HEK293 (cell line): ENCODE data around the gene PPM1N.

ENCODE experiments used
- CTCF ChIA-PET: fragments of 350-600 bp; formaldehyde crosslinking; extraction: SDS; loops from one replicate; lab custom pipeline; 2021; ENCODE audit warnings: antibody characterized with exemption; lab: Yijun Ruan, JAX
- POLR2A ChIA-PET: fragments of 300-600 bp; formaldehyde crosslinking; extraction: SDS; loops from one replicate; lab custom pipeline; 2020; ENCODE audit warnings: antibody characterized with exemption, inconsistent platforms; lab: Yijun Ruan, JAX
- H3K27ac ChIP-seq: fragments of 200-500 bp; sonication (Bioruptor generic); 2 replicates; pipeline ENCODE4 v1.5.1; 2014; ENCODE audit warnings: low read depth, low read length, control low read depth, inconsistent platforms; ENCODE audit errors: extremely low read depth
- H3K36me3 ChIP-seq, 2 experiments: fragments of 200-500 bp in 1 of 2; sonication (Bioruptor generic) in 1 of 2; 1 replicate in 1 of 2; 2 replicates in 1 of 2; pipeline ENCODE4 v1.5.1; 2014 to 2017; ENCODE audit warnings: inconsistent platforms in 2 of 2, low read length in 2 of 2; ENCODE audit not compliant: control insufficient read depth in 2 of 2, insufficient read depth in 1 of 2
- H3K4me1 ChIP-seq: fragments of 200-500 bp; sonication (Bioruptor generic); 2 replicates; pipeline ENCODE4 v1.5.1; 2014; ENCODE audit warnings: mild to moderate bottlenecking, low read length, inconsistent platforms; ENCODE audit not compliant: control insufficient read depth, insufficient read depth
- H3K4me3 ChIP-seq: 2 replicates; pipeline ENCODE4 v1.5.1; 2011; ENCODE audit warnings: low read depth, mild to moderate bottlenecking, control low read depth, low read length, moderate library complexity
- H3K9me3 ChIP-seq: fragments of 200-500 bp; sonication (Bioruptor generic); 2 replicates; pipeline ENCODE4 v1.5.1; 2014; ENCODE audit warnings: low read depth, low read length, inconsistent platforms; ENCODE audit not compliant: control insufficient read depth, insufficient read depth
- FEZF1 ChIP-seq: fragments of 450-650 bp; formaldehyde crosslinking; IDR thresholded peaks from 2 replicates; pipeline ENCODE4 v1.5.1; 2016; ENCODE audit warnings: missing biosample characterization, missing genetic modification characterization
- GLI2 ChIP-seq: fragments of 450-650 bp; formaldehyde crosslinking; IDR thresholded peaks from 2 replicates; pipeline ENCODE4; 2017; ENCODE audit warnings: missing biosample characterization, missing genetic modification characterization, low read depth, borderline replicate concordance
- IKZF3 ChIP-seq: fragments of 450-650 bp; IDR thresholded peaks from 2 replicates; pipeline ENCODE4 v1.5.0; 2018; ENCODE audit warnings: missing biosample characterization, mild to moderate bottlenecking, missing genetic modification characterization, moderate library complexity
- PATZ1 ChIP-seq: fragments of 450-650 bp; formaldehyde crosslinking; IDR thresholded peaks from 2 replicates; pipeline ENCODE4 v1.5.1; 2016; ENCODE audit warnings: missing biosample characterization, missing genetic modification characterization
- SCRT1 ChIP-seq: fragments of 450-650 bp; formaldehyde crosslinking; IDR thresholded peaks from 2 replicates; pipeline ENCODE4 v1.5.1; 2016; ENCODE audit warnings: missing biosample characterization, missing genetic modification characterization, borderline replicate concordance
- SP2 ChIP-seq: fragments of 450-650 bp; formaldehyde crosslinking; IDR thresholded peaks from 2 replicates; pipeline ENCODE4 v1.5.1; 2016; ENCODE audit warnings: missing biosample characterization, missing genetic modification characterization
- ZBTB1 ChIP-seq: fragments of 450-650 bp; formaldehyde crosslinking; IDR thresholded peaks from 2 replicates; pipeline ENCODE4 v1.5.1; 2016; ENCODE audit warnings: missing biosample characterization, missing genetic modification characterization
- ZBTB21 ChIP-seq: fragments of 450-650 bp; formaldehyde crosslinking; IDR thresholded peaks from 2 replicates; pipeline ENCODE4 v1.5.1; 2017; ENCODE audit warnings: missing biosample characterization, missing genetic modification characterization
- ZFHX2 ChIP-seq: fragments of 450-650 bp; formaldehyde crosslinking; conservative IDR thresholded peaks from 2 replicates; pipeline ENCODE4 v1.5.1; 2016; ENCODE audit warnings: missing biosample characterization, missing genetic modification characterization
- ZFP3 ChIP-seq: fragments of 450-650 bp; formaldehyde crosslinking; IDR thresholded peaks from 2 replicates; pipeline ENCODE4 v1.5.1; 2016; ENCODE audit warnings: low read depth, missing biosample characterization, missing genetic modification characterization
- ZNF133 ChIP-seq: fragments of 450-650 bp; formaldehyde crosslinking; IDR thresholded peaks from 2 replicates; pipeline ENCODE4 v1.5.1; 2016; ENCODE audit warnings: missing biosample characterization, missing genetic modification characterization
- ZNF184 ChIP-seq: fragments of 450-650 bp; IDR thresholded peaks from 2 replicates; pipeline ENCODE4 v1.5.1; 2018; ENCODE audit warnings: missing biosample characterization, mild to moderate bottlenecking, missing genetic modification characterization
- ZNF248 ChIP-seq: fragments of 450-650 bp; formaldehyde crosslinking; IDR thresholded peaks from 2 replicates; pipeline ENCODE4 v1.5.1; 2017; ENCODE audit warnings: missing biosample characterization, missing genetic modification characterization
- ZNF302 ChIP-seq: fragments of 450-650 bp; formaldehyde crosslinking; IDR thresholded peaks from 2 replicates; pipeline ENCODE4 v1.5.1; 2016; ENCODE audit warnings: missing biosample characterization, missing genetic modification characterization, low read depth
- ZNF501 ChIP-seq: fragments of 450-650 bp; formaldehyde crosslinking; IDR thresholded peaks from 2 replicates; pipeline ENCODE4 v1.5.1; 2016; ENCODE audit warnings: missing biosample characterization, missing genetic modification characterization
- ZNF585B ChIP-seq: fragments of 450-650 bp; formaldehyde crosslinking; IDR thresholded peaks from 2 replicates; pipeline ENCODE4 v1.5.1; 2016; ENCODE audit warnings: missing biosample characterization, missing genetic modification characterization
- ZNF610 ChIP-seq: fragments of 450-650 bp; formaldehyde crosslinking; IDR thresholded peaks from 2 replicates; pipeline ENCODE4 v1.5.1; 2016; ENCODE audit warnings: missing biosample characterization, missing genetic modification characterization, borderline replicate concordance
- ZNF670 ChIP-seq: fragments of 450-650 bp; formaldehyde crosslinking; IDR thresholded peaks from 2 replicates; pipeline ENCODE4 v1.5.1; 2016; ENCODE audit warnings: missing biosample characterization, missing genetic modification characterization, low read depth
- ZNF701 ChIP-seq: fragments of 450-650 bp; formaldehyde crosslinking; IDR thresholded peaks from 2 replicates; pipeline ENCODE4 v1.5.1; 2016; ENCODE audit warnings: missing biosample characterization, missing genetic modification characterization
- ZNF704 ChIP-seq: fragments of 450-650 bp; formaldehyde crosslinking; IDR thresholded peaks from 2 replicates; pipeline ENCODE4 v1.5.1; 2016; ENCODE audit warnings: missing biosample characterization, missing genetic modification characterization
- ZSCAN5A ChIP-seq: fragments of 450-650 bp; formaldehyde crosslinking; IDR thresholded peaks from 2 replicates; pipeline ENCODE4 v1.5.1; 2016; ENCODE audit warnings: missing biosample characterization, missing genetic modification characterization
- TF ChIP-seq, protein P1 (sequence below): fragments of 450-650 bp; formaldehyde crosslinking; IDR thresholded peaks from 2 replicates; pipeline ENCODE4 v1.5.1; 2016; ENCODE audit warnings: missing biosample characterization, missing genetic modification characterization
- TF ChIP-seq, protein P2 (sequence below): fragments of 450-650 bp; formaldehyde crosslinking; IDR thresholded peaks from 2 replicates; pipeline ENCODE4 v1.5.1; 2016; ENCODE audit warnings: missing biosample characterization, missing genetic modification characterization
- TF ChIP-seq, protein P3 (sequence below): fragments of 450-650 bp; formaldehyde crosslinking; IDR thresholded peaks from 2 replicates; pipeline ENCODE4 v1.5.1; 2017; ENCODE audit warnings: missing biosample characterization, mild to moderate bottlenecking, missing genetic modification characterization, moderate library complexity

PPM1N gene

GRCh38 chr19:45506246-45506988 lies 8.2 kb downstream of the PPM1N start (continued):
- TF ChIP-seq PATZ1 (peak; percentile 99), ZNF585B (tag by site-specific recombination) (no peak), ZNF501 (tag by site-specific recombination) (peak; percentile 55; the same call in 1 of the 2 replicates), ZFHX2 (tag by site-specific recombination) (peak; percentile 96), ZNF302 (no peak), GLI2 (tag by site-specific recombination) (no peak), ZNF184 (tag by site-specific recombination) (no peak), ZNF133 (tag by site-specific recombination) (no peak), ZBTB21 (tag by site-specific recombination) (peak; percentile 77)
- TF ChIP-seq, protein P1, sequence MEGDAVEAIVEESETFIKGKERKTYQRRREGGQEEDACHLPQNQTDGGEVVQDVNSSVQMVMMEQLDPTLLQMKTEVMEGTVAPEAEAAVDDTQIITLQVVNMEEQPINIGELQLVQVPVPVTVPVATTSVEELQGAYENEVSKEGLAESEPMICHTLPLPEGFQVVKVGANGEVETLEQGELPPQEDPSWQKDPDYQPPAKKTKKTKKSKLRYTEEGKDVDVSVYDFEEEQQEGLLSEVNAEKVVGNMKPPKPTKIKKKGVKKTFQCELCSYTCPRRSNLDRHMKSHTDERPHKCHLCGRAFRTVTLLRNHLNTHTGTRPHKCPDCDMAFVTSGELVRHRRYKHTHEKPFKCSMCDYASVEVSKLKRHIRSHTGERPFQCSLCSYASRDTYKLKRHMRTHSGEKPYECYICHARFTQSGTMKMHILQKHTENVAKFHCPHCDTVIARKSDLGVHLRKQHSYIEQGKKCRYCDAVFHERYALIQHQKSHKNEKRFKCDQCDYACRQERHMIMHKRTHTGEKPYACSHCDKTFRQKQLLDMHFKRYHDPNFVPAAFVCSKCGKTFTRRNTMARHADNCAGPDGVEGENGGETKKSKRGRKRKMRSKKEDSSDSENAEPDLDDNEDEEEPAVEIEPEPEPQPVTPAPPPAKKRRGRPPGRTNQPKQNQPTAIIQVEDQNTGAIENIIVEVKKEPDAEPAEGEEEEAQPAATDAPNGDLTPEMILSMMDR (tag by site-specific recombination): peak; percentile 94
- TF ChIP-seq, protein P2, sequence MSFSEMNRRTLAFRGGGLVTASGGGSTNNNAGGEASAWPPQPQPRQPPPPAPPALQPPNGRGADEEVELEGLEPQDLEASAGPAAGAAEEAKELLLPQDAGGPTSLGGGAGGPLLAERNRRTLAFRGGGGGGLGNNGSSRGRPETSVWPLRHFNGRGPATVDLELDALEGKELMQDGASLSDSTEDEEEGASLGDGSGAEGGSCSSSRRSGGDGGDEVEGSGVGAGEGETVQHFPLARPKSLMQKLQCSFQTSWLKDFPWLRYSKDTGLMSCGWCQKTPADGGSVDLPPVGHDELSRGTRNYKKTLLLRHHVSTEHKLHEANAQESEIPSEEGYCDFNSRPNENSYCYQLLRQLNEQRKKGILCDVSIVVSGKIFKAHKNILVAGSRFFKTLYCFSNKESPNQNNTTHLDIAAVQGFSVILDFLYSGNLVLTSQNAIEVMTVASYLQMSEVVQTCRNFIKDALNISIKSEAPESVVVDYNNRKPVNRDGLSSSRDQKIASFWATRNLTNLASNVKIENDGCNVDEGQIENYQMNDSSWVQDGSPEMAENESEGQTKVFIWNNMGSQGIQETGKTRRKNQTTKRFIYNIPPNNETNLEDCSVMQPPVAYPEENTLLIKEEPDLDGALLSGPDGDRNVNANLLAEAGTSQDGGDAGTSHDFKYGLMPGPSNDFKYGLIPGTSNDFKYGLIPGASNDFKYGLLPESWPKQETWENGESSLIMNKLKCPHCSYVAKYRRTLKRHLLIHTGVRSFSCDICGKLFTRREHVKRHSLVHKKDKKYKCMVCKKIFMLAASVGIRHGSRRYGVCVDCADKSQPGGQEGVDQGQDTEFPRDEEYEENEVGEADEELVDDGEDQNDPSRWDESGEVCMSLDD: peak; percentile 87

DNA sequence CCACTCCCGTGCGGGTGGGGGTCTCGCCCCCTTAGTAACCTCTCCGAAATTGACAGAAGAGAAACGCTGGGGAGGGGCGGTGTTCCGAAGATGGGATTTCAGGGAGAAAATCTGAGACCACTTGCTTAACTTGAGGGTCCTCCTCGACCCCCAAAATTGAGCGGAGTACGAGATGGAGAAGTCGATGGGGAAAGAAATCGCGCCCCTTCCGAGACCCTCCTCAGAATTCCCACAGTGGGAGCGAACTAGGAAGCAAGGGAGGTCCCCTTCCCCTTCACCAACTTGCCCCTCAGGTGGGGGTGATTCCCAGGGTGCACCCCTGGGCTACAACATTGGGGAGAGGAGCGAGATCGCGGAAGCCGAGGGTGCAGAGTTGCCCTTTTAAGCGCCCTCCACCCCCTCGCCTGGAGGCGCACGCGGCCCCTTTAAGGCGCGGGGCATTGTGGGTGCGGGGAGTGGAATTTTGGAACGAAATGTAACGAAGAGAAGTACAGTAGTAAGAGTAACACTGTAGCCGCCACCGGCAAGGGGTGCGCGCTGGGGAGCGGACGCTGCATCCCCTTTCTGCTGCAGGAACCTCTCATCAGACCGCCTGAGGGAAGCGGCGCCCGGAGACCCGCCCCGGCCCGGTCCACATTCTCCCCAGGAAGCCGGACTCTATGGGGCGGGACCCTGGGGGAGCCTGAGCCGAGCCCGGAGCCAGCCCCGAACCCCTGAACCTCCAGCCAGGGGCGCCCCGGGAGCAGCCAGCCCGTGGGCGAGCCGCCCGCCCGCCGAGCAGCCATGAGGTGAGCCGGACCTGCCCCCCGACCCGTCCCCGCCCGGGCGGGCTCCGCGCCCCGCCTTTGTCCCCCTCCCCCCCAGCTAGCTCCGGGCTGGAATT lies 9.0 kb downstream of the PPM1N start, which contains the start of gene VASP:
VASP (plus strand) TSS at position 491 of the 883 bp plus-strand sequence; CDS start at position 784, 293 bp downstream.
- H3K36me3 ChIP-seq: no peaks in the 10 kb centered on the region
- peak within 1 kb of the TSS; percentile 87 for H3K4me3 ChIP-seq
- CTCF ChIA-PET: interaction anchor here (1.0 to 1.8 kb wide), 3 partner anchors 10 to 134 kb away, joined by 3 to 10 read pairs (median 3); no protein-coding TSS in a partner anchor
- POLR2A ChIA-PET: interaction anchor here (0.6 to 1.6 kb wide), 7 partner anchors 8 to 1286 kb away, joined by 3 to 4 read pairs (median 3); no protein-coding TSS in a partner anchor
- H3K4me1 ChIP-seq: peaks cover 15% of the 10 kb centered on the region
- H3K9me3 ChIP-seq: no peaks in the 10 kb centered on the region
- H3K27ac ChIP-seq: peak within 1 kb of the TSS; percentile 82
- TF ChIP-seq ZNF670 (tag by site-specific recombination) (no peak), ZNF701 (tag by site-specific recombination) (no peak), SCRT1 (tag by site-specific recombination) (no peak), ZFP3 (no peak), ZNF610 (tag by site-specific recombination) (0 out of 2 replicates have a peak, but pooled peaks have one; percentile 41), FEZF1 (tag by site-specific recombination) (peak; percentile 54), ZBTB1 (tag by site-specific recombination) (no peak), ZSCAN5A (tag by site-specific recombination) (no peak), IKZF3 (tag by site-specific recombination) (no peak), ZNF248 (tag by site-specific recombination) (no peak), ZNF704 (tag by site-specific recombination) (no peak), ZNF302 (no peak), SP2 (tag by site-specific recombination) (peak; percentile 65)
- TF ChIP-seq, protein P3, sequence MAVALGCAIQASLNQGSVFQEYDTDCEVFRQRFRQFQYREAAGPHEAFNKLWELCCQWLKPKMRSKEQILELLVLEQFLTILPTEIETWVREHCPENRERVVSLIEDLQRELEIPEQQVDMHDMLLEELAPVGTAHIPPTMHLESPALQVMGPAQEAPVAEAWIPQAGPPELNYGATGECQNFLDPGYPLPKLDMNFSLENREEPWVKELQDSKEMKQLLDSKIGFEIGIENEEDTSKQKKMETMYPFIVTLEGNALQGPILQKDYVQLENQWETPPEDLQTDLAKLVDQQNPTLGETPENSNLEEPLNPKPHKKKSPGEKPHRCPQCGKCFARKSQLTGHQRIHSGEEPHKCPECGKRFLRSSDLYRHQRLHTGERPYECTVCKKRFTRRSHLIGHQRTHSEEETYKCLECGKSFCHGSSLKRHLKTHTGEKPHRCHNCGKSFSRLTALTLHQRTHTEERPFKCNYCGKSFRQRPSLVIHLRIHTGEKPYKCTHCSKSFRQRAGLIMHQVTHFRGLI (tag by site-specific recombination): no peak
